ENCODE results near the gene EMC9.

GRCh38 chr14:24092110-24092504 is 49.3 kb downstream of the EMC9 start:
- TF ChIP-seq POLR2A (IDR thresholded peaks at IDR 0.05; ENCODE audit: low read depth, low read length) (no peak), POLR2AphosphoS5 (IDR thresholded peaks at IDR 0.05; ENCODE audit: low read depth, low read length) (no peak)

All from GM12892 (cell line).